Ishikawa (cell line): ENCODE results near the gene GIT2.

Source experiments
- CEBPB ChIP-seq: IDR thresholded peaks from 2 replicates; pipeline ENCODE4 v1.6.1; 2012
- CREB1 ChIP-seq: IDR thresholded peaks from 2 replicates; pipeline ENCODE4 v1.6.1; 2012; ENCODE audit warnings: low read depth
- EGR1 ChIP-seq: IDR thresholded peaks from 2 replicates; pipeline ENCODE4 v1.6.1; 2012
- EP300 ChIP-seq: IDR thresholded peaks from 2 replicates; pipeline ENCODE4 v1.6.1; 2012; ENCODE audit warnings: borderline replicate concordance
- FOXM1 ChIP-seq: IDR thresholded peaks from 2 replicates; pipeline ENCODE4 v1.6.1; 2012; ENCODE audit warnings: low read depth, borderline replicate concordance
- MAX ChIP-seq: IDR thresholded peaks from 2 replicates; pipeline ENCODE4 v1.6.1; 2012
- NFIC ChIP-seq: IDR thresholded peaks from 2 replicates; pipeline ENCODE4 v1.6.1; 2012
- RAD21 ChIP-seq: IDR thresholded peaks from 2 replicates; pipeline ENCODE4 v1.6.1; 2012; ENCODE audit warnings: low read depth
- TAF1 ChIP-seq: IDR thresholded peaks from 2 replicates; pipeline ENCODE4 v1.6.1; 2012; ENCODE audit warnings: low read depth, mild to moderate bottlenecking
- TF ChIP-seq, protein P1 (sequence below): IDR thresholded peaks from 2 replicates; pipeline ENCODE4 v1.6.1; 2012; ENCODE audit warnings: low read depth, mild to moderate bottlenecking

GRCh38 chr12:109950625-109951024 is 45.5 kb downstream of the GIT2 start:
- TF ChIP-seq MAX (no peak), EGR1 (no peak), CREB1 (no peak), TAF1 (no peak), EP300 (no peak), RAD21 (no peak), NFIC (no peak), CEBPB (no peak), FOXM1 (no peak)
- TF ChIP-seq, protein P1, sequence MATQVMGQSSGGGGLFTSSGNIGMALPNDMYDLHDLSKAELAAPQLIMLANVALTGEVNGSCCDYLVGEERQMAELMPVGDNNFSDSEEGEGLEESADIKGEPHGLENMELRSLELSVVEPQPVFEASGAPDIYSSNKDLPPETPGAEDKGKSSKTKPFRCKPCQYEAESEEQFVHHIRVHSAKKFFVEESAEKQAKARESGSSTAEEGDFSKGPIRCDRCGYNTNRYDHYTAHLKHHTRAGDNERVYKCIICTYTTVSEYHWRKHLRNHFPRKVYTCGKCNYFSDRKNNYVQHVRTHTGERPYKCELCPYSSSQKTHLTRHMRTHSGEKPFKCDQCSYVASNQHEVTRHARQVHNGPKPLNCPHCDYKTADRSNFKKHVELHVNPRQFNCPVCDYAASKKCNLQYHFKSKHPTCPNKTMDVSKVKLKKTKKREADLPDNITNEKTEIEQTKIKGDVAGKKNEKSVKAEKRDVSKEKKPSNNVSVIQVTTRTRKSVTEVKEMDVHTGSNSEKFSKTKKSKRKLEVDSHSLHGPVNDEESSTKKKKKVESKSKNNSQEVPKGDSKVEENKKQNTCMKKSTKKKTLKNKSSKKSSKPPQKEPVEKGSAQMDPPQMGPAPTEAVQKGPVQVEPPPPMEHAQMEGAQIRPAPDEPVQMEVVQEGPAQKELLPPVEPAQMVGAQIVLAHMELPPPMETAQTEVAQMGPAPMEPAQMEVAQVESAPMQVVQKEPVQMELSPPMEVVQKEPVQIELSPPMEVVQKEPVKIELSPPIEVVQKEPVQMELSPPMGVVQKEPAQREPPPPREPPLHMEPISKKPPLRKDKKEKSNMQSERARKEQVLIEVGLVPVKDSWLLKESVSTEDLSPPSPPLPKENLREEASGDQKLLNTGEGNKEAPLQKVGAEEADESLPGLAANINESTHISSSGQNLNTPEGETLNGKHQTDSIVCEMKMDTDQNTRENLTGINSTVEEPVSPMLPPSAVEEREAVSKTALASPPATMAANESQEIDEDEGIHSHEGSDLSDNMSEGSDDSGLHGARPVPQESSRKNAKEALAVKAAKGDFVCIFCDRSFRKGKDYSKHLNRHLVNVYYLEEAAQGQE: no peak
